Adrenal gland (tissue), 12 donors: ENCODE results near the gene KCNK2. TPM values are rescaled to one million over a fixed set of nuclear protein-coding genes. Genes with fewer than 3 reads are reported as not detected.

ENCODE experiments used
- DNase-seq, 7 donors: peaks; one replicate each; pipeline ENCODE4 v3.0.0-alpha.2; 2019 to 2020
- H3K27ac ChIP-seq, 5 donors: fragments of 200-600 bp; sonication (generic) in 4 of 5; 1 replicate in 3 of 5; 2 replicates in 2 of 5; pipeline versions ENCODE4 v1.5.1 to v1.8.0; 2016 to 2020; ENCODE audit warnings: mild to moderate bottlenecking in 1 of 5
- H3K27me3 ChIP-seq: fragments of 200-600 bp; 2 replicates; pipeline ENCODE4 v1.8.0; 2021
- H3K36me3 ChIP-seq, 2 donors: fragments of 200-600 bp; replicated peaks in 1 of 2; 1 replicate in 1 of 2; 2 replicates in 1 of 2; pipeline versions ENCODE4 v1.5.1 to v1.8.0; 2018 to 2022
- H3K4me1 ChIP-seq, 2 donors: fragments of 200-600 bp; replicated peaks in 1 of 2; 1 replicate in 1 of 2; 2 replicates in 1 of 2; pipeline versions ENCODE4 v1.5.1 to v1.8.0; 2018 to 2021
- H3K4me3 ChIP-seq, 4 donors: fragments of 200-600 bp; sonication (generic) in 3 of 4; one replicate each; pipeline ENCODE4 v1.5.1; 2016 to 2018
- H3K9me3 ChIP-seq, 3 donors: fragments of 200-600 bp; sonication (generic) in 1 of 3; replicated peaks in 1 of 3; 1 replicate in 2 of 3; 2 replicates in 1 of 3; pipeline versions ENCODE4 v1.5.1 to v1.8.0; 2016 to 2021
- CTCF ChIP-seq, 6 experiments: fragments of 450-650 bp in 4 of 6; fragments of 200-600 bp in 2 of 6; sonication (generic) in 1 of 6; IDR thresholded peaks; 1 replicate in 5 of 6; 2 replicates in 1 of 6; pipeline versions ENCODE4 v1.5.1 to v1.8.0; 2016 to 2021; ENCODE audit warnings: antibody characterized with exemption in 6 of 6, mild to moderate bottlenecking in 2 of 6, moderate library complexity in 1 of 6
- POLR2A ChIP-seq, 2 donors: fragments of 450-650 bp; IDR thresholded peaks; one replicate each; pipeline ENCODE4 v1.6.1; 2017; ENCODE audit warnings: antibody characterized with exemption in 2 of 2, mild to moderate bottlenecking in 2 of 2, moderate library complexity in 1 of 2
- WGBS, 4 donors: extraction: QIAGEN DNeasy Blood & Tissue Kit in 2 of 4; methylation state at CpG; one replicate each; pipeline versions ENCODE4 v1.1.5 to v1.1.7; 2013 to 2017; 5-methylcytosine and 5-hydroxymethylcytosine counted together
- intact Hi-C, 2 donors: fragments of 100-400 bp; cut with DNase I; formaldehyde crosslinking; loops; one replicate each; pipeline versions ENCODE4 v1.14.1 to v1.15.0; 2022 to 2023
- polyA plus RNA-seq, 3 donors: library from polyadenylated mRNA; stranded (reverse); fragments of 200-250 nt in 2 of 3; fragments of 350-450 nt in 1 of 3; fragmentation: Illumina TruSeq in 1 of 3; extraction: RNeasy Lipid Tissue Mini Kit (QIAGEN cat#74804) in 1 of 3; gene quantifications; one replicate each; pipeline ENCODE4 v1.2.3, GENCODE V29; 2013 to 2014
- total RNA-seq, 9 donors: library from RNA; depleted of rRNA in 4 of 9; stranded (reverse); fragments of >200 nt in 4 of 9; fragments of 120-200 nt in 1 of 9; fragmentation: NEBNext Ultra II Directional in 1 of 9; extraction: Animal tissue kit (Norgen Biotek cat#: 25700) in 1 of 9; gene quantifications; one replicate each; pipeline versions ENCODE4 v1.1.0 to v1.2.4, GENCODE V29; 2013 to 2023
- donor health status: healthy with polysubstance abuse.
- donor health status: Bipolar disorder and iron deficiency.
- donor health status: DM: yes; HTN: yes; CAD: no.
- donor health status: DM: no; HTN: no; CAD: no.
- donor health status: DM: no; HTN: no; CAD: no.
- donor health status: DM: yes; HTN: yes; CAD: no.

The KCNK2 gene
- total and polyA plus RNA-seq, 12 donors, result 13.8 to 138 (median 82.9) TPM

- Histone ChIP-seq H3K27ac (no peak overlapping the region), H3K4me3 (no peak overlapping the region), H3K36me3 (no peaks in the 10 kb centered on the region), H3K4me1 (no peaks in the 10 kb centered on the region), H3K27me3 (no peaks in the 10 kb centered on the region), H3K9me3 (no peaks in the 10 kb centered on the region)
- no peak for TF ChIP-seq POLR2A (IDR thresholded peaks at IDR 0.05)
- no peak for TF ChIP-seq CTCF (IDR thresholded peaks at IDR 0.05)
- WGBS, 4 donors, result 83 to 92% (median 86%) methylated on average over 2 of the region's 2 CpGs
- intact Hi-C loops, result no loop called here
- DNase-seq, result no peak
Measured at GRCh38 chr1:215201283-215201682, 118.7 kb downstream of the KCNK2 start.

- Histone ChIP-seq H3K27me3 (no peaks in the 10 kb centered on the region), H3K27ac (no peak overlapping the region), H3K4me3 (no peak overlapping the region), H3K9me3 (no peaks in the 10 kb centered on the region), H3K4me1 (no peaks in the 10 kb centered on the region), H3K36me3 (no peaks in the 10 kb centered on the region)
- 71 to 87% (median 76%) methylated on average over 2 of the region's 2 CpGs for WGBS, 4 donors
- TF ChIP-seq POLR2A (IDR thresholded peaks at IDR 0.05) (no peak), CTCF (IDR thresholded peaks at IDR 0.05) (no peak)
- no peak for DNase-seq
- intact Hi-C loops, result no loop called here
Measured at GRCh38 chr1:215202868-215203267, 120.3 kb downstream of the KCNK2 start.

- Histone ChIP-seq H3K4me1 (no peaks in the 10 kb centered on the region), H3K36me3 (no peaks in the 10 kb centered on the region), H3K27me3 (no peaks in the 10 kb centered on the region), H3K9me3 (no peaks in the 10 kb centered on the region), H3K4me3 (no peak overlapping the region), H3K27ac (no peak overlapping the region)
- intact Hi-C loops, result no loop called here
- no peak for TF ChIP-seq POLR2A (IDR thresholded peaks at IDR 0.05)
- TF ChIP-seq CTCF (IDR thresholded peaks at IDR 0.05), result no peak
- DNase-seq, result no peak
Measured at GRCh38 chr1:215210167-215210566, 127.6 kb downstream of the KCNK2 start.

GRCh38 chr1:215215846-215216245 is 133.3 kb downstream of the KCNK2 start:
- intact Hi-C loops, result no loop called here
- Histone ChIP-seq H3K27me3 (no peaks in the 10 kb centered on the region), H3K36me3 (no peaks in the 10 kb centered on the region), H3K4me3 (no peak overlapping the region), H3K27ac (no peak overlapping the region), H3K4me1 (no peaks in the 10 kb centered on the region), H3K9me3 (no peaks in the 10 kb centered on the region)
- 52 to 71% (median 56%) methylated on average over 1 of the region's 1 CpG for WGBS, 4 donors
- DNase-seq, result no peak
- TF ChIP-seq CTCF (IDR thresholded peaks at IDR 0.05) (no peak), POLR2A (IDR thresholded peaks at IDR 0.05) (no peak)
